Breast epithelium (tissue), 4 donors: ENCODE measurements around the gene TMEM163. TPM values are rescaled to one million over a fixed set of nuclear protein-coding genes. Genes with fewer than 3 reads are reported as not detected.

Experiments
- DNase-seq, 2 donors: peaks; one replicate each; pipeline ENCODE4 v3.0.0-alpha.2; 2019; ENCODE audit warnings: low spot score in 2 of 2
- H3K27ac ChIP-seq, 2 donors: fragments of 200-600 bp; sonication (generic) in 1 of 2; one replicate each; pipeline ENCODE4 v1.5.1; 2016 to 2019; ENCODE audit warnings: mild to moderate bottlenecking in 1 of 2
- H3K27me3 ChIP-seq, 2 donors: fragments of 200-600 bp; sonication (generic) in 1 of 2; one replicate each; pipeline versions ENCODE4 v1.5.1 to v1.6.0; 2017 to 2019; ENCODE audit warnings: control low read depth in 1 of 2, mild to moderate bottlenecking in 1 of 2
- H3K36me3 ChIP-seq: fragments of 200-600 bp; one replicate; pipeline ENCODE4 v1.5.1; 2019
- H3K4me1 ChIP-seq, 2 donors: fragments of 200-600 bp; sonication (generic); one replicate each; pipeline ENCODE4 v1.5.1; 2016 to 2019; ENCODE audit warnings: control low read depth in 1 of 2
- H3K4me3 ChIP-seq, 3 donors: fragments of 200-600 bp; sonication (generic); 1 replicate in 2 of 3; 2 replicates in 1 of 3; pipeline ENCODE4 v1.5.1; 2016 to 2019; ENCODE audit warnings: mild to moderate bottlenecking in 3 of 3, moderate library complexity in 2 of 3
- H3K9me3 ChIP-seq, 2 donors: fragments of 200-600 bp; sonication (generic) in 1 of 2; one replicate each; pipeline ENCODE4 v1.5.1; 2016 to 2019; ENCODE audit warnings: control low read depth in 1 of 2
- CTCF ChIP-seq, 3 donors: fragments of 450-650 bp; IDR thresholded peaks; one replicate each; pipeline ENCODE4 v1.5.1; 2016 to 2017; ENCODE audit warnings: antibody characterized with exemption in 3 of 3, mild to moderate bottlenecking in 3 of 3, moderate library complexity in 3 of 3
- POLR2A ChIP-seq: fragments of 450-650 bp; IDR thresholded peaks from one replicate; pipeline ENCODE4 v1.6.1; 2016; ENCODE audit warnings: antibody characterized with exemption, mild to moderate bottlenecking, moderate library complexity
- POLR2AphosphoS5 ChIP-seq, 3 donors: sonication (generic); formaldehyde crosslinking; IDR thresholded peaks; one replicate each; pipeline ENCODE4 v1.6.1; 2017; ENCODE audit warnings: antibody characterized with exemption in 3 of 3
- intact Hi-C: fragments of 100-400 bp; cut with DNase I; formaldehyde crosslinking; loops from one replicate; pipeline ENCODE4 v1.15.1; 2023; ENCODE audit warnings: low total_unique reads
- total RNA-seq, 3 donors: library from RNA; depleted of rRNA; stranded (reverse); fragments of >200 nt; gene quantifications; one replicate each; pipeline ENCODE4 v1.1.0, GENCODE V29; 2016

Gene TMEM163
- total RNA-seq, 3 donors from 2014 or later: 0.32 to 1.5 (median 0.66) TPM

GRCh38 chr2:134453476-134453875, 265.3 kb downstream of the TMEM163 start:
- intact Hi-C loops: no loop called here
- H3K4me1 ChIP-seq: no peaks in the 10 kb centered on the region
- H3K36me3 ChIP-seq: no peaks in the 10 kb centered on the region
- no peak for DNase-seq
- no peaks in the 10 kb centered on the region for H3K27me3 ChIP-seq
- no peak overlapping the region for H3K27ac ChIP-seq
- no peaks in the 10 kb centered on the region for H3K9me3 ChIP-seq
- TF ChIP-seq CTCF (IDR thresholded peaks at IDR 0.05) (no peak), POLR2A (no peak), POLR2AphosphoS5 (IDR thresholded peaks at IDR 0.05) (no peak)
- H3K4me3 ChIP-seq: no peak overlapping the region

GRCh38 chr2:134452042-134452733, 266.6 kb downstream of the TMEM163 start:
- Histone ChIP-seq H3K27me3 (no peaks in the 10 kb centered on the region), H3K36me3 (no peaks in the 10 kb centered on the region), H3K4me3 (no peak overlapping the region), H3K27ac (no peak overlapping the region), H3K4me1 (no peaks in the 10 kb centered on the region), H3K9me3 (no peaks in the 10 kb centered on the region)
- intact Hi-C loops: no loop called here
- TF ChIP-seq POLR2AphosphoS5 (IDR thresholded peaks at IDR 0.05): no peak
- DNase-seq: no peak

- H3K9me3 ChIP-seq: no peaks in the 10 kb centered on the region
- no peak for DNase-seq
- H3K4me1 ChIP-seq: no peaks in the 10 kb centered on the region
- intact Hi-C loops: no loop called here
- no peaks in the 10 kb centered on the region for H3K36me3 ChIP-seq
- no peak overlapping the region for H3K4me3 ChIP-seq
- TF ChIP-seq CTCF (IDR thresholded peaks at IDR 0.05): no peak
- TF ChIP-seq POLR2AphosphoS5 (IDR thresholded peaks at IDR 0.05): no peak
- TF ChIP-seq POLR2A: no peak
- no peaks in the 10 kb centered on the region for H3K27me3 ChIP-seq
- H3K27ac ChIP-seq: no peak overlapping the region
Observed at GRCh38 chr2:134451347-134451630, 267.5 kb downstream of the TMEM163 start.

- Histone ChIP-seq H3K27ac (no peak overlapping the region), H3K36me3 (no peaks in the 10 kb centered on the region), H3K4me3 (no peak overlapping the region), H3K9me3 (no peaks in the 10 kb centered on the region), H3K27me3 (no peaks in the 10 kb centered on the region), H3K4me1 (no peaks in the 10 kb centered on the region)
- intact Hi-C loops: no loop called here
- no peak for DNase-seq
- TF ChIP-seq CTCF (IDR thresholded peaks at IDR 0.05) (no peak), POLR2AphosphoS5 (IDR thresholded peaks at IDR 0.05) (no peak), POLR2A (no peak)
Observed at GRCh38 chr2:134449751-134450513, 268.9 kb downstream of the TMEM163 start.

GRCh38 chr2:134449157-134449556, 269.6 kb downstream of the TMEM163 start:
- Histone ChIP-seq H3K4me1 (no peaks in the 10 kb centered on the region), H3K27me3 (no peaks in the 10 kb centered on the region), H3K27ac (no peak overlapping the region), H3K4me3 (no peak overlapping the region), H3K36me3 (no peaks in the 10 kb centered on the region), H3K9me3 (no peaks in the 10 kb centered on the region)
- intact Hi-C loops: no loop called here
- TF ChIP-seq POLR2A: no peak
- no peak for TF ChIP-seq POLR2AphosphoS5 (IDR thresholded peaks at IDR 0.05)
- no peak for TF ChIP-seq CTCF (IDR thresholded peaks at IDR 0.05)
- DNase-seq: no peak
